ENCODE results near the gene NFATC1.

NFATC1 gene

GRCh38 chr18:79554321-79554720, 158.6 kb downstream of the NFATC1 start:
- H3K27me3 Mint-ChIP-seq (ENCODE audit: low read depth) = no peaks in the 10 kb centered on the region
- no peaks in the 10 kb centered on the region for H3K4me1 Mint-ChIP-seq (ENCODE audit: low read depth)
- no peaks in the 10 kb centered on the region for H3K36me3 Mint-ChIP-seq (ENCODE audit: low read depth)
- H3K4me3 Mint-ChIP-seq = no peak overlapping the region
- H3K27ac Mint-ChIP-seq = no peak overlapping the region
- no peaks in the 10 kb centered on the region for H3K9me3 Mint-ChIP-seq
- no peak for DNase-seq (ENCODE audit: low spot score)

- no peak for DNase-seq (ENCODE audit: low spot score)
- Mint-ChIP-seq H3K36me3 (ENCODE audit: low read depth) (no peaks in the 10 kb centered on the region), H3K4me3 (no peak overlapping the region), H3K9me3 (no peaks in the 10 kb centered on the region), H3K27ac (no peak overlapping the region), H3K4me1 (ENCODE audit: low read depth) (no peaks in the 10 kb centered on the region), H3K27me3 (ENCODE audit: low read depth) (no peaks in the 10 kb centered on the region)
Measured at GRCh38 chr18:79554945-79555645, 159.4 kb downstream of the NFATC1 start.

- DNase-seq (ENCODE audit: low spot score) = no peak
- H3K9me3 Mint-ChIP-seq = no peaks in the 10 kb centered on the region
- no peaks in the 10 kb centered on the region for H3K36me3 Mint-ChIP-seq (ENCODE audit: low read depth)
- H3K4me1 Mint-ChIP-seq (ENCODE audit: low read depth) = no peaks in the 10 kb centered on the region
- no peak overlapping the region for H3K27ac Mint-ChIP-seq
- H3K27me3 Mint-ChIP-seq (ENCODE audit: low read depth) = no peaks in the 10 kb centered on the region
- no peak overlapping the region for H3K4me3 Mint-ChIP-seq
Measured at GRCh38 chr18:79555885-79556284, 160.2 kb downstream of the NFATC1 start.

- H3K36me3 Mint-ChIP-seq (ENCODE audit: low read depth) = no peaks in the 10 kb centered on the region
- no peaks in the 10 kb centered on the region for H3K9me3 Mint-ChIP-seq
- no peak overlapping the region for H3K27ac Mint-ChIP-seq
- no peak for DNase-seq (ENCODE audit: low spot score)
- no peaks in the 10 kb centered on the region for H3K4me1 Mint-ChIP-seq (ENCODE audit: low read depth)
- no peaks in the 10 kb centered on the region for H3K27me3 Mint-ChIP-seq (ENCODE audit: low read depth)
- no peak overlapping the region for H3K4me3 Mint-ChIP-seq
Measured at GRCh38 chr18:79556829-79557585, 161.3 kb downstream of the NFATC1 start.

- no peaks in the 10 kb centered on the region for H3K4me1 Mint-ChIP-seq (ENCODE audit: low read depth)
- no peak overlapping the region for H3K4me3 Mint-ChIP-seq
- H3K27ac Mint-ChIP-seq = no peak overlapping the region
- H3K9me3 Mint-ChIP-seq = no peaks in the 10 kb centered on the region
- no peaks in the 10 kb centered on the region for H3K36me3 Mint-ChIP-seq (ENCODE audit: low read depth)
- no peaks in the 10 kb centered on the region for H3K27me3 Mint-ChIP-seq (ENCODE audit: low read depth)
- DNase-seq (ENCODE audit: low spot score) = no peak
Measured at GRCh38 chr18:79558196-79558932, 162.6 kb downstream of the NFATC1 start.

GRCh38 chr18:79558933-79559416, 163.2 kb downstream of the NFATC1 start:
- Mint-ChIP-seq H3K27ac (no peak overlapping the region), H3K4me1 (ENCODE audit: low read depth) (no peaks in the 10 kb centered on the region), H3K4me3 (no peak overlapping the region), H3K27me3 (ENCODE audit: low read depth) (no peaks in the 10 kb centered on the region), H3K9me3 (no peaks in the 10 kb centered on the region), H3K36me3 (ENCODE audit: low read depth) (no peaks in the 10 kb centered on the region)
- DNase-seq (ENCODE audit: low spot score) = no peak

- H3K36me3 Mint-ChIP-seq (ENCODE audit: low read depth) = no peaks in the 10 kb centered on the region
- no peaks in the 10 kb centered on the region for H3K4me1 Mint-ChIP-seq (ENCODE audit: low read depth)
- H3K4me3 Mint-ChIP-seq = no peak overlapping the region
- H3K27me3 Mint-ChIP-seq (ENCODE audit: low read depth) = no peaks in the 10 kb centered on the region
- peaks cover 4% of the 10 kb centered on the region for H3K9me3 Mint-ChIP-seq
- no peak overlapping the region for H3K27ac Mint-ChIP-seq
- DNase-seq (ENCODE audit: low spot score) = no peak
Measured at GRCh38 chr18:79559436-79559835, 163.7 kb downstream of the NFATC1 start.

GRCh38 chr18:79560042-79560860, 164.5 kb downstream of the NFATC1 start:
- Mint-ChIP-seq H3K4me1 (ENCODE audit: low read depth) (no peaks in the 10 kb centered on the region), H3K36me3 (ENCODE audit: low read depth) (no peaks in the 10 kb centered on the region), H3K27me3 (ENCODE audit: low read depth) (no peaks in the 10 kb centered on the region), H3K9me3 (peaks cover 5% of the 10 kb centered on the region), H3K4me3 (no peak overlapping the region), H3K27ac (no peak overlapping the region)
- no peak for DNase-seq (ENCODE audit: low spot score)

GRCh38 chr18:79560861-79561210, 165.1 kb downstream of the NFATC1 start:
- no peaks in the 10 kb centered on the region for H3K36me3 Mint-ChIP-seq (ENCODE audit: low read depth)
- peaks cover 5% of the 10 kb centered on the region for H3K9me3 Mint-ChIP-seq
- H3K4me3 Mint-ChIP-seq = no peak overlapping the region
- H3K4me1 Mint-ChIP-seq (ENCODE audit: low read depth) = no peaks in the 10 kb centered on the region
- DNase-seq (ENCODE audit: low spot score) = no peak
- no peaks in the 10 kb centered on the region for H3K27me3 Mint-ChIP-seq (ENCODE audit: low read depth)
- H3K27ac Mint-ChIP-seq = no peak overlapping the region

- Mint-ChIP-seq H3K27ac (no peak overlapping the region), H3K9me3 (peaks cover 5% of the 10 kb centered on the region), H3K4me1 (ENCODE audit: low read depth) (no peaks in the 10 kb centered on the region), H3K27me3 (ENCODE audit: low read depth) (no peaks in the 10 kb centered on the region), H3K4me3 (no peak overlapping the region), H3K36me3 (ENCODE audit: low read depth) (no peaks in the 10 kb centered on the region)
- DNase-seq (ENCODE audit: low spot score) = no peak
Measured at GRCh38 chr18:79563949-79564348, 168.2 kb downstream of the NFATC1 start.

GRCh38 chr18:79564441-79564840, 168.7 kb downstream of the NFATC1 start:
- Mint-ChIP-seq H3K4me1 (ENCODE audit: low read depth) (no peaks in the 10 kb centered on the region), H3K27ac (no peak overlapping the region), H3K36me3 (ENCODE audit: low read depth) (no peaks in the 10 kb centered on the region), H3K4me3 (no peak overlapping the region), H3K27me3 (ENCODE audit: low read depth) (no peaks in the 10 kb centered on the region), H3K9me3 (peaks cover 5% of the 10 kb centered on the region)
- no peak for DNase-seq (ENCODE audit: low spot score)

- Mint-ChIP-seq H3K27ac (no peak overlapping the region), H3K4me1 (ENCODE audit: low read depth) (no peaks in the 10 kb centered on the region), H3K36me3 (ENCODE audit: low read depth) (no peaks in the 10 kb centered on the region), H3K27me3 (ENCODE audit: low read depth) (no peaks in the 10 kb centered on the region), H3K4me3 (no peak overlapping the region), H3K9me3 (peaks cover 5% of the 10 kb centered on the region)
- no peak for DNase-seq (ENCODE audit: low spot score)
Measured at GRCh38 chr18:79566771-79567431, 171.2 kb downstream of the NFATC1 start.

- H3K36me3 Mint-ChIP-seq (ENCODE audit: low read depth) = peaks cover 3% of the 10 kb centered on the region
- H3K27ac Mint-ChIP-seq = no peak overlapping the region
- no peaks in the 10 kb centered on the region for H3K27me3 Mint-ChIP-seq (ENCODE audit: low read depth)
- no peak overlapping the region for H3K4me3 Mint-ChIP-seq
- DNase-seq (ENCODE audit: low spot score) = no peak
- peaks cover 11% of the 10 kb centered on the region for H3K9me3 Mint-ChIP-seq
- H3K4me1 Mint-ChIP-seq (ENCODE audit: low read depth) = no peaks in the 10 kb centered on the region
Measured at GRCh38 chr18:79567481-79568147, 171.9 kb downstream of the NFATC1 start.
